GM12892 (cell line): ENCODE measurements around the gene CLUH.

ENCODE experiments used
- POLR2A ChIP-seq: IDR thresholded peaks from 2 replicates; pipeline ENCODE4 v1.6.1; 2011; ENCODE audit warnings: low read depth, low read length, control low read depth
- POLR2AphosphoS5 ChIP-seq: IDR thresholded peaks from 2 replicates; pipeline ENCODE4 v1.6.1; 2011; ENCODE audit warnings: low read depth, low read length, control low read depth
- TAF1 ChIP-seq: IDR thresholded peaks from 2 replicates; pipeline ENCODE4 v1.6.1; 2011; ENCODE audit warnings: low read depth, mild to moderate bottlenecking, control low read depth, low read length, borderline replicate concordance

- TF ChIP-seq POLR2A (no peak), TAF1 (no peak), POLR2AphosphoS5 (no peak)
Measured at GRCh38 chr17:2687074-2687418, 24.5 kb downstream of the CLUH start.
